IMR-90 (cell line): ENCODE results near the gene GMNN. TPM values are rescaled to one million over a fixed set of nuclear protein-coding genes. Genes with fewer than 3 reads are reported as not detected.

Experiments
- ATAC-seq: fragments of 200-7000 bp; cut with Tn5 transposase; 2 replicates; pipeline ENCODE4 v1.9.1; 2020; ENCODE audit warnings: low read depth, mild to moderate bottlenecking, moderate library complexity
- BruUV-seq: library from RNA; stranded (reverse); fragments of 400-500 nt; replicated peaks from 2 replicates; lab custom pipeline; 2021; lab: Mats Ljungman, UMichigan
- CTCF ChIA-PET: fragments of 300-600 bp; formaldehyde crosslinking; extraction: SDS; loops from one replicate; lab custom pipeline; 2021; ENCODE audit warnings: antibody characterized with exemption; lab: Yijun Ruan, JAX
- POLR2A ChIA-PET: fragments of 300-600 bp; sonication (Branson Sonifier 250); formaldehyde crosslinking; loops from one replicate; lab custom pipeline; 2022; ENCODE audit warnings: antibody characterized with exemption; ENCODE audit not compliant: unreplicated experiment; lab: Charles Lee
- DNase-seq: peaks from one replicate; pipeline ENCODE4 v3.0.0; 2013
- H2AFZ ChIP-seq: replicated peaks from 2 replicates; pipeline ENCODE3; 2013; ENCODE audit warnings: low read length, mild to moderate bottlenecking; ENCODE audit not compliant: poor library complexity
- H2AK5ac ChIP-seq: 2 replicates; pipeline ENCODE4 v1.6.1; 2013; ENCODE audit warnings: low read depth, low read length, inconsistent platforms
- H2AK9ac ChIP-seq: replicated peaks from 2 replicates; pipeline ENCODE3; 2013; ENCODE audit warnings: mild to moderate bottlenecking, low read depth, low read length, moderate library complexity; ENCODE audit not compliant: poor library complexity
- H2BK120ac ChIP-seq: 2 replicates; pipeline ENCODE4 v1.6.1; 2013; ENCODE audit warnings: low read depth, low read length, inconsistent platforms
- H2BK15ac ChIP-seq: 3 replicates; pipeline ENCODE4 v1.6.1; 2013; ENCODE audit warnings: low read depth, low read length, inconsistent platforms
- H2BK20ac ChIP-seq: 2 replicates; pipeline ENCODE4 v1.6.1; 2013; ENCODE audit warnings: low read depth, mild to moderate bottlenecking, inconsistent platforms, low read length, moderate library complexity
- H2BK5ac ChIP-seq: 2 replicates; pipeline ENCODE4 v1.6.1; 2013; ENCODE audit warnings: mild to moderate bottlenecking, low read depth, low read length, inconsistent platforms; ENCODE audit not compliant: poor library complexity, severe bottlenecking
- H3K14ac ChIP-seq: replicated peaks from 2 replicates; pipeline ENCODE4 v1.6.1; 2013; ENCODE audit warnings: low read depth, low read length, inconsistent platforms
- H3K18ac ChIP-seq: 2 replicates; pipeline ENCODE4 v1.6.1; 2013; ENCODE audit warnings: low read depth, low read length, control low read depth
- H3K23ac ChIP-seq: 2 replicates; pipeline ENCODE4 v1.6.1; 2013; ENCODE audit warnings: low read depth, low read length, inconsistent platforms
- H3K27ac ChIP-seq: 2 replicates; pipeline ENCODE4 v1.5.1; 2013; ENCODE audit warnings: mild to moderate bottlenecking, control low read depth, low read length; ENCODE audit not compliant: insufficient read depth
- H3K27me3 ChIP-seq: 2 replicates; pipeline ENCODE4 v1.6.1; 2013; ENCODE audit warnings: low read length; ENCODE audit not compliant: control insufficient read depth, insufficient read depth
- H3K36me3 ChIP-seq: 2 replicates; pipeline ENCODE4 v1.6.1; 2013; ENCODE audit warnings: low read length, mixed read lengths; ENCODE audit not compliant: control insufficient read depth, insufficient read depth
- H3K4ac ChIP-seq: 2 replicates; pipeline ENCODE4 v1.6.1; 2013; ENCODE audit warnings: low read depth, low read length, inconsistent platforms
- H3K4me1 ChIP-seq: 2 replicates; pipeline ENCODE4 v1.6.1; 2013; ENCODE audit warnings: low read length, mixed read lengths; ENCODE audit not compliant: control insufficient read depth, insufficient read depth
- H3K4me2 ChIP-seq: 2 replicates; pipeline ENCODE4 v1.6.1; 2013; ENCODE audit warnings: low read depth, mild to moderate bottlenecking, control low read depth, low read length, moderate library complexity
- H3K4me3 ChIP-seq: 2 replicates; pipeline ENCODE4 v1.5.1; 2013; ENCODE audit warnings: low read depth, mild to moderate bottlenecking, control low read depth, low read length, moderate library complexity; ENCODE audit not compliant: insufficient read depth
- H3K56ac ChIP-seq: 2 replicates; pipeline ENCODE4 v1.6.1; 2013; ENCODE audit warnings: low read length, inconsistent platforms; ENCODE audit not compliant: insufficient read depth; ENCODE audit errors: extremely low read depth
- H3K79me1 ChIP-seq, 2 experiments: 2 replicates each; pipeline ENCODE4 v1.6.1; 2013; ENCODE audit warnings: low read length in 2 of 2, inconsistent platforms in 1 of 2, low read depth in 1 of 2
- H3K9ac ChIP-seq: 2 replicates; pipeline ENCODE4 v1.6.1; 2013; ENCODE audit warnings: low read depth, low read length, control low read depth
- H3K9me1 ChIP-seq: 2 replicates; pipeline ENCODE4 v1.6.1; 2013; ENCODE audit warnings: low read length, inconsistent platforms; ENCODE audit not compliant: insufficient read depth
- H3K9me3 ChIP-seq: 2 replicates; pipeline ENCODE4 v1.6.1; 2013; ENCODE audit warnings: low read length; ENCODE audit not compliant: control insufficient read depth, insufficient read depth
- H4K20me1 ChIP-seq: 2 replicates; pipeline ENCODE4 v1.6.1; 2013; ENCODE audit warnings: low read length, inconsistent platforms; ENCODE audit not compliant: insufficient read depth
- H4K5ac ChIP-seq: 2 replicates; pipeline ENCODE4 v1.6.1; 2013; ENCODE audit warnings: mild to moderate bottlenecking, low read depth, low read length, control low read depth
- H4K8ac ChIP-seq, 2 experiments: 2 replicates each; pipeline ENCODE4 v1.6.1; 2013; ENCODE audit warnings: low read depth in 2 of 2, low read length in 2 of 2, control low read depth in 1 of 2, inconsistent platforms in 1 of 2
- H4K91ac ChIP-seq: 2 replicates; pipeline ENCODE4 v1.6.1; 2013; ENCODE audit warnings: low read depth, low read length, inconsistent platforms; ENCODE audit not compliant: insufficient read depth
- BHLHE40 ChIP-seq: fragments of 150-350 bp; IDR thresholded peaks from 2 replicates; pipeline ENCODE4 v1.6.1; 2016; ENCODE audit warnings: mild to moderate bottlenecking, low read depth, low read length
- CEBPB ChIP-seq: IDR thresholded peaks from 2 replicates; pipeline ENCODE4 v1.6.1; 2012; ENCODE audit warnings: low read depth, low read length, improper control_type of control experiment
- CHD1 ChIP-seq: IDR thresholded peaks from 2 replicates; pipeline ENCODE4 v1.6.1; 2012; ENCODE audit warnings: low read depth, low read length, improper control_type of control experiment
- FOS ChIP-seq: fragments of 150-350 bp; IDR thresholded peaks from 2 replicates; pipeline ENCODE4 v1.6.1; 2016; ENCODE audit warnings: low read depth, low read length
- MAFK ChIP-seq: IDR thresholded peaks from 2 replicates; pipeline ENCODE4 v1.6.1; 2012; ENCODE audit warnings: low read depth, low read length, improper control_type of control experiment
- MAZ ChIP-seq: IDR thresholded peaks from 2 replicates; pipeline ENCODE4 v1.6.1; 2012; ENCODE audit warnings: low read depth, mild to moderate bottlenecking, low read length, improper control_type of control experiment, moderate library complexity, borderline replicate concordance
- MXI1 ChIP-seq: IDR thresholded peaks from 2 replicates; pipeline ENCODE4 v1.6.1; 2012; ENCODE audit warnings: low read depth, mild to moderate bottlenecking, low read length, moderate library complexity, borderline replicate concordance
- NFE2L2 ChIP-seq: fragments of 150-350 bp; IDR thresholded peaks from 2 replicates; pipeline ENCODE4 v1.6.1; 2016; ENCODE audit warnings: low read depth, mild to moderate bottlenecking, low read length
- POLR2A ChIP-seq: IDR thresholded peaks from 2 replicates; pipeline ENCODE4 v1.6.1; 2012; ENCODE audit warnings: mild to moderate bottlenecking, low read depth, low read length
- RAD21 ChIP-seq: IDR thresholded peaks from 2 replicates; pipeline ENCODE4 v1.6.1; 2012; ENCODE audit warnings: low read length, improper control_type of control experiment
- RCOR1 ChIP-seq: IDR thresholded peaks from 2 replicates; pipeline ENCODE4 v1.6.1; 2012; ENCODE audit warnings: mild to moderate bottlenecking, low read length, improper control_type of control experiment; ENCODE audit not compliant: insufficient replicate concordance
- RFX5 ChIP-seq: IDR thresholded peaks from 2 replicates; pipeline ENCODE4 v1.8.0; 2012; ENCODE audit warnings: low read depth, mild to moderate bottlenecking, low read length, moderate library complexity
- SMC3 ChIP-seq: fragments of 150-350 bp; IDR thresholded peaks from 2 replicates; pipeline ENCODE4 v1.6.1; 2016; ENCODE audit warnings: low read depth, mild to moderate bottlenecking, antibody characterized with exemption, low read length, moderate library complexity
- WGBS, 2 experiments: methylation state at CpG; one replicate each; pipeline versions ENCODE4 v1.1.5 to v1.1.7; 2013; ENCODE audit warnings: missing lambda C conversion rate in 2 of 2; ENCODE audit not compliant: insufficient read length in 1 of 2; ENCODE audit errors: extremely low coverage in 2 of 2; 5-methylcytosine and 5-hydroxymethylcytosine counted together
- dilution Hi-C: fragments of 300-500 bp; cut with HindIII; formaldehyde crosslinking; loops from one replicate; pipeline ENCODE4 v1.14.3; 2018; ENCODE audit warnings: low sequenced_read_pairs; ENCODE audit not compliant: unreplicated experiment
- in situ Hi-C: fragments of 300-500 bp; cut with MboI; formaldehyde crosslinking; loops from 3 replicates; pipeline ENCODE4 v1.14.3; 2019; ENCODE audit warnings: low sequenced_read_pairs, inconsistent platforms, mixed read lengths
- intact Hi-C: fragments of 100-400 bp; cut with micrococcal nuclease; formaldehyde crosslinking; loops from 2 replicates; pipeline ENCODE4 v1.10.0; 2022
- polyA plus RNA-seq, 3 experiments: library from polyadenylated mRNA; depleted of rRNA; stranded (reverse); fragments of >200 nt; gene quantifications; 2 replicates each; pipeline ENCODE4 v1.2.3, GENCODE V29; 2012; ENCODE audit warnings: low replicate concordance in 1 of 3
- total RNA-seq: library from RNA; depleted of rRNA; stranded (reverse); fragments of >200 nt; gene quantifications from 2 replicates; pipeline ENCODE4 v1.2.3, GENCODE V29; 2012
- TF ChIP-seq, protein P1 (sequence below): fragments of 150-350 bp; IDR thresholded peaks from 2 replicates; pipeline ENCODE4 v1.6.1; 2016; ENCODE audit warnings: low read depth, mild to moderate bottlenecking, low read length, moderate library complexity, borderline replicate concordance
- TF ChIP-seq, protein P2 (sequence below): fragments of 150-350 bp; IDR thresholded peaks from 2 replicates; pipeline ENCODE4 v1.6.1; 2017; ENCODE audit warnings: mild to moderate bottlenecking, antibody characterized with exemption, low read length, low read depth

GMNN gene
- total and polyA plus RNA-seq, 2 of the 4 experiments (the other 2 are of a cell fraction) = 19.7 to 22.2 TPM

DNA sequence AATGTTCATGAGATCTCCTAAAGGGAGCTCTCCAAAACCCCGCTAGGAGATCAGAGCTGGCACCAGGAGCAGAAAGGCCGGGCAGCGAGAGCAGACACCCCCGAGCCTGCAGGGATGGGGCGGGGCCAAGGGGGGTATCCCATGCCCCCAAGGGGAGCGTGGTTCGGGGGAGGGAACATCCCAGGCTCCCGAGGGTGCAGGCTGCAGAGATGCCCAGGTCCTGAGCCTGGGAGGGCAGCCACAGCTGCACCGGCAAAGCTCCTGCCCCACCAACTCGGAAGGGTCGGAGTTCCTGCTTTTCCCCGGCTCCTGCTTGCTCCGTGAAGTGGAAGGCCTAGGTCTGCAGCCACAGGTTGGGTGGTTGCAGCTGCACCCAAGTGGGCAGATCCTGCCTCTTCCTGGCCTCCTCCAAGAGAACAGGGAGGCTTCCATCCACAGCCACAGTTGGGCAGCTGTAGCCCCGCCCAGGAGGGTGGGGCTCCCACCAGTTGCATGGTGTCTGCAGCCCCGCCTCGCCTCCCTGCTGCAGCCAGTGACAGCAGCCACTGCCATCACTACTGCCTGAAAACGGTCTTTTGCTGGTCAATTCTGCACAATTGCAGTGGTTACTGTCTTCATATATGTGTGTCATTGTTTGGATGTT is 13.4 kb upstream of the GMNN start:
- Histone ChIP-seq H2BK120ac (no peak overlapping the region), H3K23ac (no peak overlapping the region), H4K91ac (no peak overlapping the region), H3K4me2 (no peak overlapping the region), H2AK5ac (no peak overlapping the region), H4K5ac (no peak overlapping the region), H3K36me3 (no peaks in the 10 kb centered on the region), H2AFZ (peak overlapping the region; percentile 63), H3K14ac (no peak overlapping the region), H2BK15ac (no peak overlapping the region), H3K27me3 (no peaks in the 10 kb centered on the region), H3K9me3 (no peaks in the 10 kb centered on the region), H3K27ac (no peak overlapping the region), H4K20me1 (no peaks in the 10 kb centered on the region), H3K9ac (no peak overlapping the region), H2BK5ac (no peak overlapping the region), H3K4me3 (no peak overlapping the region), H2AK9ac (no peak overlapping the region), H3K4ac (no peak overlapping the region), H3K79me1 (no peaks in the 10 kb centered on the region), H2BK20ac (no peak overlapping the region), H3K56ac (no peak overlapping the region), H3K4me1 (no peaks in the 10 kb centered on the region; the same call in 1 of the 2 replicates), H3K18ac (no peak overlapping the region), H3K9me1 (no peaks in the 10 kb centered on the region; the same call in 1 of the 2 replicates), H4K8ac (no peak overlapping the region)
- intact Hi-C loops (loop anchor here (10.0 kb wide), 1 partner anchor 477 kb away; no protein-coding TSS in a partner anchor), dilution Hi-C loops (no loop called here), in situ Hi-C loops (loop anchor here (5.0 kb wide), 1 partner anchor 179 kb away; no protein-coding TSS in a partner anchor)
- 88% methylated on average over 9 of the region's 17 CpGs; no CpG with 5 or more reads in 1 of the 2 experiments for WGBS, 2 experiments
- BruUV-seq = no TSS peak
- no peak for DNase-seq
- ChIA-PET POLR2A (no interaction called here), CTCF (interaction anchor here (0.8 kb wide), 1 partner anchor 23 kb away, joined by 3 read pairs; no protein-coding TSS in a partner anchor)
- peak; percentile 66; the same call in 1 of the 2 replicates for ATAC-seq
- TF ChIP-seq, protein P1, sequence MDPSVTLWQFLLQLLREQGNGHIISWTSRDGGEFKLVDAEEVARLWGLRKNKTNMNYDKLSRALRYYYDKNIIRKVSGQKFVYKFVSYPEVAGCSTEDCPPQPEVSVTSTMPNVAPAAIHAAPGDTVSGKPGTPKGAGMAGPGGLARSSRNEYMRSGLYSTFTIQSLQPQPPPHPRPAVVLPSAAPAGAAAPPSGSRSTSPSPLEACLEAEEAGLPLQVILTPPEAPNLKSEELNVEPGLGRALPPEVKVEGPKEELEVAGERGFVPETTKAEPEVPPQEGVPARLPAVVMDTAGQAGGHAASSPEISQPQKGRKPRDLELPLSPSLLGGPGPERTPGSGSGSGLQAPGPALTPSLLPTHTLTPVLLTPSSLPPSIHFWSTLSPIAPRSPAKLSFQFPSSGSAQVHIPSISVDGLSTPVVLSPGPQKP = no peak
- TF ChIP-seq MAZ (no peak), RFX5 (no peak), FOS (no peak), NFE2L2 (no peak), POLR2A (no peak), BHLHE40 (no peak), SMC3 (no peak), MAFK (no peak), RAD21 (no peak), RCOR1 (no peak), CEBPB (no peak), MXI1 (no peak), CHD1 (no peak)
- TF ChIP-seq, protein P2, sequence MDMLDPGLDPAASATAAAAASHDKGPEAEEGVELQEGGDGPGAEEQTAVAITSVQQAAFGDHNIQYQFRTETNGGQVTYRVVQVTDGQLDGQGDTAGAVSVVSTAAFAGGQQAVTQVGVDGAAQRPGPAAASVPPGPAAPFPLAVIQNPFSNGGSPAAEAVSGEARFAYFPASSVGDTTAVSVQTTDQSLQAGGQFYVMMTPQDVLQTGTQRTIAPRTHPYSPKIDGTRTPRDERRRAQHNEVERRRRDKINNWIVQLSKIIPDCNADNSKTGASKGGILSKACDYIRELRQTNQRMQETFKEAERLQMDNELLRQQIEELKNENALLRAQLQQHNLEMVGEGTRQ = no peak
